HG02870 (cell line): ENCODE results near the gene SVIP.

Experiments
- ATAC-seq: cut with Tn5 transposase; IDR thresholded peaks from one replicate; pipeline ENCODE4 v1.9.1; 2021; ENCODE audit warnings: mild to moderate bottlenecking, moderate library complexity; ENCODE audit not compliant: unreplicated experiment

SVIP gene

GRCh38 chr11:22795914-22796313, 33.7 kb downstream of the SVIP start:
- no peak for ATAC-seq

- no peak for ATAC-seq
Observed at GRCh38 chr11:22792497-22792896, 37.1 kb downstream of the SVIP start.

GRCh38 chr11:22787551-22788162, 41.9 kb downstream of the SVIP start:
- no peak for ATAC-seq

- ATAC-seq, result no peak
Observed at GRCh38 chr11:22787055-22787454, 42.5 kb downstream of the SVIP start.

GRCh38 chr11:22786475-22786874, 43.1 kb downstream of the SVIP start:
- peak; percentile 93 for ATAC-seq

GRCh38 chr11:22785251-22785650, 44.4 kb downstream of the SVIP start:
- no peak for ATAC-seq

GRCh38 chr11:22780952-22781593, 48.5 kb downstream of the SVIP start:
- peak; percentile 72 for ATAC-seq

- ATAC-seq, result no peak
Observed at GRCh38 chr11:22779850-22780249, 49.8 kb downstream of the SVIP start.

- no peak for ATAC-seq
Observed at GRCh38 chr11:22778642-22779041, 51.0 kb downstream of the SVIP start.

GRCh38 chr11:22775248-22775647, 54.4 kb downstream of the SVIP start:
- no peak for ATAC-seq

GRCh38 chr11:22774716-22775115, 54.9 kb downstream of the SVIP start:
- peak; percentile 85 for ATAC-seq

GRCh38 chr11:22769081-22769480, 60.5 kb downstream of the SVIP start:
- ATAC-seq, result no peak
